GM23248 (cell line): Measurements from ENCODE around the gene PKIB. TPM values are rescaled to one million over a fixed set of nuclear protein-coding genes. Genes with fewer than 3 reads are reported as not detected.

Experiments used
- DNase-seq: peaks from one replicate; pipeline ENCODE4 v3.0.0-alpha.2; 2015
- H2AFZ ChIP-seq: fragments of 200-600 bp; sonication (generic); 2 replicates; pipeline ENCODE4 v1.6.1; 2016; ENCODE audit warnings: antibody characterized with exemption
- H3F3A ChIP-seq: fragments of 200-600 bp; sonication (generic); 2 replicates; pipeline ENCODE4 v1.6.1; 2016; ENCODE audit warnings: mild to moderate bottlenecking, antibody characterized with exemption, mixed run types; ENCODE audit not compliant: insufficient read depth
- H3K27ac ChIP-seq: fragments of 200-600 bp; sonication (generic); 2 replicates; pipeline ENCODE4 v1.5.1; 2016; ENCODE audit warnings: mild to moderate bottlenecking
- H3K27me3 ChIP-seq: fragments of 200-600 bp; sonication (generic); replicated peaks from 2 replicates; pipeline ENCODE4 v1.6.1; 2016; ENCODE audit warnings: mild to moderate bottlenecking; ENCODE audit not compliant: insufficient read depth
- H3K36me3 ChIP-seq: fragments of 200-600 bp; sonication (generic); 2 replicates; pipeline ENCODE4 v1.6.1; 2016; ENCODE audit warnings: low read depth, mild to moderate bottlenecking
- H3K4me1 ChIP-seq: fragments of 200-600 bp; sonication (generic); 2 replicates; pipeline ENCODE4 v1.6.1; 2016; ENCODE audit warnings: mild to moderate bottlenecking; ENCODE audit not compliant: insufficient read depth
- H3K4me2 ChIP-seq: fragments of 200-600 bp; sonication (generic); one replicate; pipeline ENCODE4 v1.6.1; 2016; ENCODE audit warnings: mild to moderate bottlenecking; ENCODE audit not compliant: unreplicated experiment
- H3K4me3 ChIP-seq: fragments of 200-600 bp; sonication (generic); 2 replicates; pipeline ENCODE4 v1.5.1; 2016; ENCODE audit warnings: mild to moderate bottlenecking
- H3K79me2 ChIP-seq: fragments of 200-600 bp; sonication (generic); 2 replicates; pipeline ENCODE4 v1.6.1; 2016; ENCODE audit warnings: mild to moderate bottlenecking; ENCODE audit not compliant: insufficient read depth
- H3K9ac ChIP-seq: fragments of 200-600 bp; sonication (generic); 2 replicates; pipeline ENCODE4 v1.6.1; 2016; ENCODE audit warnings: mild to moderate bottlenecking
- H3K9me2 ChIP-seq: fragments of 200-600 bp; sonication (generic); 2 replicates; pipeline ENCODE4 v1.6.1; 2016; ENCODE audit warnings: mixed run types, mild to moderate bottlenecking, moderate library complexity; ENCODE audit not compliant: insufficient read depth
- H3K9me3 ChIP-seq: fragments of 200-600 bp; sonication (generic); one replicate; pipeline ENCODE4 v1.6.1; 2017; ENCODE audit warnings: low read depth
- H4K20me1 ChIP-seq: fragments of 200-600 bp; sonication (generic); 2 replicates; pipeline ENCODE4 v1.6.0; 2016; ENCODE audit not compliant: insufficient read depth
- EZH2 ChIP-seq: fragments of 200-600 bp; sonication (generic); IDR thresholded peaks from 2 replicates; pipeline ENCODE4 v1.6.1; 2018; ENCODE audit warnings: antibody characterized with exemption, mild to moderate bottlenecking; ENCODE audit not compliant: insufficient read depth, poor library complexity, severe bottlenecking
- EZH2phosphoT487 ChIP-seq: fragments of 200-600 bp; sonication (generic); IDR thresholded peaks from 2 replicates; pipeline ENCODE4 v1.6.1; 2018; ENCODE audit warnings: antibody characterized with exemption, moderate library complexity, mild to moderate bottlenecking, low read depth; ENCODE audit not compliant: insufficient read depth
- WGBS, 2 experiments: methylation state at CpG; one replicate each; pipeline ENCODE4 v1.1.6; 2015 to 2017; ENCODE audit warnings: low lambda C conversion rate in 2 of 2, low coverage in 1 of 2; ENCODE audit errors: missing lambda C conversion rate in 2 of 2; 5-methylcytosine and 5-hydroxymethylcytosine counted together
- in situ Hi-C: fragments of 300-500 bp; cut with MboI; formaldehyde crosslinking; loops from 2 replicates; pipeline ENCODE4 v1.15.0; 2020
- polyA plus RNA-seq: library from polyadenylated mRNA; unstranded; fragments of >200 nt; fragmentation: Nextera tagmentation; extraction: Ambion mirVana; gene quantifications from 2 replicates; pipeline ENCODE4 v1.2.1, GENCODE V29; 2016
- small RNA-seq: library from RNA; depleted of rRNA; stranded (forward); fragments of <200 nt; gene quantifications from one replicate; pipeline ENCODE3, GENCODE V24; 2014; ENCODE audit warnings: low read depth, low replicate concordance
- total RNA-seq: library from RNA; depleted of rRNA; stranded (reverse); fragments of >200 nt; shearing (Covaris generic); gene quantifications from 2 replicates; pipeline ENCODE4 v1.2.3, GENCODE V29; 2014; rRNA removed

PKIB gene
- total and polyA plus RNA-seq, 2 experiments from 2014 or later: 0.40 TPM; not detected in 1

GRCh38 chr6:122772724-122773415 lies 162.7 kb downstream of the PKIB start:
- TF ChIP-seq EZH2phosphoT487 (no peak), EZH2 (no peak)
- Histone ChIP-seq H3K79me2 (no peaks in the 10 kb centered on the region), H3K36me3 (no peaks in the 10 kb centered on the region), H3K4me1 (no peaks in the 10 kb centered on the region), H3K4me3 (no peak overlapping the region), H3K27ac (no peak overlapping the region), H3K9ac (no peak overlapping the region), H3F3A (no peaks in the 10 kb centered on the region), H3K9me2 (no peaks in the 10 kb centered on the region), H3K4me2 (no peak overlapping the region), H3K9me3 (no peaks in the 10 kb centered on the region), H2AFZ (no peak overlapping the region), H3K27me3 (no peaks in the 10 kb centered on the region), H4K20me1 (no peaks in the 10 kb centered on the region)
- in situ Hi-C loops: no loop called here
- no peak for DNase-seq
- 76 to 77% methylated on average over 3 of the region's 3 CpGs for WGBS, 2 experiments

Small RNA genes within 50 kb of the gene (small RNA-seq; reads per million reads assigned to genes)
- gene RN7SL564P: 0.19 reads per million

Other genes with a start within 250 kb of the PKIB start
- 11.2 and 24.5 TPM in 2 replicates for gene HSF2, start 210.8 kb upstream of the PKIB start, total RNA-seq
- gene HSF2, start 210.8 kb upstream of the PKIB start, polyA plus RNA-seq: 11.3 and 12.3 TPM in 2 replicates
- gene SERINC1, start 138.6 kb upstream of the PKIB start, total RNA-seq: 346 and 367 TPM in 2 replicates
- gene SERINC1, start 138.6 kb upstream of the PKIB start, polyA plus RNA-seq: 243 and 249 TPM in 2 replicates
- gene FABP7, start 169.3 kb downstream of the PKIB start, total RNA-seq: not detected in 2 replicates
- gene FABP7, start 169.3 kb downstream of the PKIB start, polyA plus RNA-seq: not detected in 2 replicates
- 10.8 and 13.4 TPM in 2 replicates for gene SMPDL3A, start 178.9 kb downstream of the PKIB start, total RNA-seq
- 14.3 and 15.4 TPM in 2 replicates for gene SMPDL3A, start 178.9 kb downstream of the PKIB start, polyA plus RNA-seq